Tibial nerve (tissue), 4 donors: Measurements from ENCODE around the gene LANCL1. TPM values are rescaled to one million over a fixed set of nuclear protein-coding genes. Genes with fewer than 3 reads are reported as not detected.

Experiments used
- DNase-seq, 2 donors: peaks; one replicate each; pipeline ENCODE4 v3.0.0-alpha.2; 2019; ENCODE audit warnings: low spot score in 2 of 2
- H3K27ac ChIP-seq, 4 donors: fragments of 200-600 bp; sonication (generic) in 3 of 4; one replicate each; pipeline ENCODE4 v1.5.1; 2017 to 2019; ENCODE audit warnings: mild to moderate bottlenecking in 1 of 4
- H3K27me3 ChIP-seq, 2 donors: fragments of 200-600 bp; sonication (generic) in 1 of 2; one replicate each; pipeline versions ENCODE4 v1.5.1 to v1.6.0; 2017 to 2019
- H3K36me3 ChIP-seq, 3 donors: fragments of 200-600 bp; sonication (generic); one replicate each; pipeline ENCODE4 v1.5.1; 2018 to 2019
- H3K4me1 ChIP-seq, 4 donors: fragments of 200-600 bp; sonication (generic) in 3 of 4; one replicate each; pipeline ENCODE4 v1.5.1; 2017 to 2019
- H3K4me3 ChIP-seq, 4 donors: fragments of 200-600 bp; sonication (generic) in 3 of 4; one replicate each; pipeline ENCODE4 v1.5.1; 2017 to 2019; ENCODE audit warnings: mild to moderate bottlenecking in 1 of 4, moderate library complexity in 1 of 4
- H3K9me3 ChIP-seq, 4 donors: fragments of 200-600 bp; sonication (generic) in 3 of 4; one replicate each; pipeline ENCODE4 v1.5.1; 2017 to 2019
- CTCF ChIP-seq, 5 experiments: fragments of 200-600 bp in 3 of 5; fragments of 450-650 bp in 2 of 5; sonication (generic) in 3 of 5; IDR thresholded peaks; one replicate each; pipeline ENCODE4 v1.5.1; 2016 to 2019; ENCODE audit warnings: antibody characterized with exemption in 5 of 5, mild to moderate bottlenecking in 3 of 5, moderate library complexity in 2 of 5
- EP300 ChIP-seq, 2 donors: sonication (generic); formaldehyde crosslinking; IDR thresholded peaks; one replicate each; pipeline ENCODE4 v1.6.1; 2017; ENCODE audit warnings: antibody characterized with exemption in 2 of 2, mild to moderate bottlenecking in 1 of 2
- POLR2A ChIP-seq, 2 donors: fragments of 450-650 bp; IDR thresholded peaks; one replicate each; pipeline ENCODE4 v1.6.1; 2017; ENCODE audit warnings: antibody characterized with exemption in 2 of 2, mild to moderate bottlenecking in 2 of 2, moderate library complexity in 2 of 2
- WGBS, 2 donors: methylation state at CpG; one replicate each; pipeline ENCODE4 v1.1.5; 2018; 5-methylcytosine and 5-hydroxymethylcytosine counted together
- total RNA-seq, 4 donors: library from RNA; depleted of rRNA; stranded (reverse); fragments of >200 nt; gene quantifications; one replicate each; pipeline ENCODE4 v1.1.0, GENCODE V29; 2016

Gene LANCL1
- total RNA-seq, 4 donors from 2014 or later: 28.2 to 44.4 (median 40.1) TPM

GRCh38 chr2:210493528-210493927 is 17.0 kb upstream of the LANCL1 start:
- Histone ChIP-seq H3K36me3 (no peaks in the 10 kb centered on the region), H3K27ac (no peak overlapping the region), H3K27me3 (no peaks in the 10 kb centered on the region), H3K4me1 (no peaks in the 10 kb centered on the region), H3K4me3 (no peak overlapping the region), H3K9me3 (no peaks in the 10 kb centered on the region)
- WGBS, 2 donors: 61 to 68% methylated on average over 3 of the region's 3 CpGs
- TF ChIP-seq CTCF (IDR thresholded peaks at IDR 0.05) (no peak), EP300 (IDR thresholded peaks at IDR 0.05) (no peak), POLR2A (IDR thresholded peaks at IDR 0.05) (no peak)
- DNase-seq: no peak

- Histone ChIP-seq H3K36me3 (peaks cover 0 to 7% (median 0%) of the 10 kb centered on the region in 3 donors), H3K9me3 (peaks cover 0 to 4% (median 0%) of the 10 kb centered on the region in 4 donors), H3K4me3 (no peak overlapping the region), H3K27ac (no peak overlapping the region), H3K27me3 (no peaks in the 10 kb centered on the region), H3K4me1 (peaks cover 0 to 18% (median 2%) of the 10 kb centered on the region in 4 donors)
- DNase-seq: no peak
- 34 to 40% methylated on average over 2 of the region's 2 CpGs for WGBS, 2 donors
- no peak for TF ChIP-seq CTCF (IDR thresholded peaks at IDR 0.05)
- no peak for TF ChIP-seq POLR2A (IDR thresholded peaks at IDR 0.05)
- no peak for TF ChIP-seq EP300 (IDR thresholded peaks at IDR 0.05)
Measured at GRCh38 chr2:210481601-210482175, 5.1 kb upstream of the LANCL1 start.

- Histone ChIP-seq H3K27me3 (no peaks in the 10 kb centered on the region), H3K9me3 (peaks cover 0 to 4% (median 0%) of the 10 kb centered on the region in 4 donors), H3K27ac (no peak overlapping the region), H3K36me3 (peaks cover 0 to 7% (median 0%) of the 10 kb centered on the region in 3 donors), H3K4me3 (no peak overlapping the region), H3K4me1 (peaks cover 0 to 20% (median 3%) of the 10 kb centered on the region in 4 donors)
- TF ChIP-seq CTCF (IDR thresholded peaks at IDR 0.05): no peak
- TF ChIP-seq POLR2A (IDR thresholded peaks at IDR 0.05): no peak
- no peak for TF ChIP-seq EP300 (IDR thresholded peaks at IDR 0.05)
- no peak for DNase-seq
- 85 to 95% methylated on average over 2 of the region's 2 CpGs for WGBS, 2 donors
Measured at GRCh38 chr2:210480764-210481163, 4.2 kb upstream of the LANCL1 start.

GRCh38 chr2:210480079-210480478 is 3.5 kb upstream of the LANCL1 start:
- H3K4me1 ChIP-seq: peaks cover 0 to 27% (median 6%) of the 10 kb centered on the region in 4 donors
- H3K27me3 ChIP-seq: no peaks in the 10 kb centered on the region
- no peak for TF ChIP-seq EP300 (IDR thresholded peaks at IDR 0.05)
- no peak for TF ChIP-seq POLR2A (IDR thresholded peaks at IDR 0.05)
- no peak for TF ChIP-seq CTCF (IDR thresholded peaks at IDR 0.05)
- peaks cover 0 to 7% (median 0%) of the 10 kb centered on the region in 3 donors for H3K36me3 ChIP-seq
- WGBS, 2 donors: 73 to 78% methylated on average over 3 of the region's 3 CpGs
- no peak overlapping the region for H3K27ac ChIP-seq
- no peak for DNase-seq
- peaks cover 0 to 4% (median 0%) of the 10 kb centered on the region in 4 donors for H3K9me3 ChIP-seq
- no peak overlapping the region for H3K4me3 ChIP-seq

GRCh38 chr2:210478661-210479060 is 2.1 kb upstream of the LANCL1 start:
- H3K27ac ChIP-seq: no peak overlapping the region
- no peak for TF ChIP-seq CTCF (IDR thresholded peaks at IDR 0.05)
- no peak for TF ChIP-seq EP300 (IDR thresholded peaks at IDR 0.05)
- no peak for TF ChIP-seq POLR2A (IDR thresholded peaks at IDR 0.05)
- H3K4me3 ChIP-seq: no peak overlapping the region
- WGBS, 2 donors: 94 to 95% methylated on average over 2 of the region's 2 CpGs
- no peaks in the 10 kb centered on the region for H3K27me3 ChIP-seq
- H3K36me3 ChIP-seq: peaks cover 0 to 5% (median 0%) of the 10 kb centered on the region in 3 donors
- DNase-seq: no peak
- H3K9me3 ChIP-seq: no peaks in the 10 kb centered on the region
- peaks cover 0 to 39% (median 8%) of the 10 kb centered on the region in 4 donors for H3K4me1 ChIP-seq
